Erythroblast (primary cell): ENCODE measurements around the gene EGFL8.
A peak's percentile ranks its signal among the peaks of the same experiment; 100 is the strongest.
"Not testable (repeated sequence)": the region's sequence is repeated elsewhere in the genome, so short reads cannot be mapped to it uniquely, and the experiment has no call there.

Source experiments
- DNase-seq, 2 experiments: peaks; one replicate each; lab custom pipeline; 2025; lab: John Stamatoyannopoulos, UW
- GATA1 ChIP-seq: IDR thresholded peaks from 2 replicates; pipeline ENCODE4 v1.6.1; 2011; ENCODE audit warnings: low read depth, mild to moderate bottlenecking, control low read depth, low read length, moderate library complexity
- POLR2A ChIP-seq: IDR thresholded peaks from 2 replicates; pipeline ENCODE4 v1.6.1; 2011; ENCODE audit warnings: mild to moderate bottlenecking, low read length

The EGFL8 gene

DNA sequence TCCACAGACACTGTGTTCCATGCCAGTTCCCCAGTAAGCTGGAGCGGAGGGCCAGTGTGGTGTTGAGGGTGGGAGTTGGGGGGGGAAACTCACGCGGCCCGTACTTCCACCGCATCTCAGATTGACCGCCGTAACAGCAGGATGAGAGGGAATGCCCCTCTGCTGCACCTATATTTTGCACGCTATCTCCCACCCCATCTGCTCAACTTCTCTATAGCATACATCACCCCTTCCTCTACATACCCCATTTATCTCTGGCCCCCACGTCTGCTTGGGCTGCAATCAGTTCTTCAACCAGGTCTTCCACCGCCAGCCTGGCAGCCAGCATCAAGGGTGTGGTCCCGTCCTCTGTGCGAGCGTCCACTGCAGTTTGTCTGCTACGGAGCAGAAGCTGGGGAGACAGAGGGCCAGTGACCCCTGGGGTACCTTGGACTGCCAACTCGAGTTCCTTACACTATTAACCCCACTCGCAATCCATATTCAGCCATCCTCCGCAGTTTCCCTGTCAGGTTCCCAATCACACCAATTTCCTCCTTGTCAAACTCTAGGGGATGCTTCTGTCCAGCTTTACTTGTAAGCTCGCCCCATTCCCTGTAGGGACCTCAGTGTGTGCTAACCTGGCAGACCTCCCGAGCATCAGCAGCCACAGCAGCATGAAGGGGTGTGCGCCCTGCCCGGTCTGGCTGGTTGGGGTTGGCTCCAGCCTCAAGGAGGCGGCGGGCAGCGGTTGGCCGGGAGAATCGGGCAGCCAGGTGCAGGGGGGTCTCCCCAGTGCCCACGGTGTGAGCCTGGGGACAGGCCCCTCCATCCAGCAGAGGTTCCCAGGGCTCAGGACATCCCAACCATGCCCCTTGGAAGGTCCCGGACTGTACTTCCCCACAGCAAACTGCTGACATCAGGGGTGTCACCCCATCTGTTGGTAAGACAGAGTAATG lies 32.6 kb downstream of the EGFL8 start:
- DNase-seq = peak; percentile 67 to 76
- no peak for TF ChIP-seq POLR2A
- TF ChIP-seq GATA1 = no peak

- TF ChIP-seq POLR2A = no peak
- no peak for DNase-seq
These were observed 33.9 kb downstream of the EGFL8 start for GRCh38 chr6:32198345-32198696.

GRCh38 chr6:32198866-32199265 lies 34.5 kb downstream of the EGFL8 start:
- TF ChIP-seq POLR2A = no peak
- no peak for TF ChIP-seq GATA1
- no peak for DNase-seq

GRCh38 chr6:32200711-32201475 lies 36.5 kb downstream of the EGFL8 start:
- no peak for DNase-seq

GRCh38 chr6:32202186-32202585 lies 37.8 kb downstream of the EGFL8 start:
- DNase-seq = no peak
- TF ChIP-seq GATA1 = no peak
- no peak for TF ChIP-seq POLR2A

More at GRCh38 chr6:32200711-32201475, 36.5 kb downstream of the EGFL8 start:
- TF ChIP-seq GATA1 (no peak), POLR2A (no peak)

DNA sequence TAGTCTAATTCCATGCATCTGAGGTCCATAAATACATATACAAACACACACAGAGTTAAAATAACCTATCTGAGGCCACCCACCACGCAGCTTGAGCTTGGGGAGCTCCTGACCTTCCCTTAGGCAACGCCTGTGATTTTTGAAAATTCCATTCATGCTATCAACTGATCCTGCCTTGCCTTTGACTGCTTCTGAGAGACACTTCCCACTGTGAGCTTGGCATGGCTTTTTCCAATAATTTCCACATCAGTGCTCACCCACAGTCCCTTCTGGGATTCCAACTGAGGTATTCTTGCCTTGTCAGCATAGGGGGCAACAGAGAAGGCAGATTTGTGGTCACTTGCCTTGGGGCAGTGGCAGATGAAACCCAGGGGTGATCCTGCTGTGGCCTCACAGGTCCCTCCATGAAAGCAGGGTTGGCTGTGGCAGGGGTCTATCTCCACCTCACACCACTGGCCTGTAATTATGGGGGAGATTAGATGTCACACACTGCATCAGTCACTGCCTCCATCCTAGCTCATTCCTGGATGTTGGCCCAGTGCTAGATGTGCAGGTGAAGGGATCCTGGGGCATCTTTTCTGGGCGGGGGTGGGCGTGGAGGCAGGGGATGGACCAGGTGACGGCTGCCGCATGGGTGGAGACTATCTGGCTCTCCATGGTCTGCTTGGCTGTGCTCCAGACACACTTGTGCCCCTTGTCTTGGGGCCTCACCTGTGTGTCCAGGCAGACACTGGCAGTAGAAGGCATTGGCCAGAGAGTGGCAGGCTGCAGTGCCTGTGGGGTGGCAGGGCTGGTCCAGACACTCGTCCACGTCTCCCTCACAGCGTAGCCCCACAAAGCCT lies 39.3 kb downstream of the EGFL8 start:
- no peak for DNase-seq
- no peak for TF ChIP-seq GATA1
- no peak for TF ChIP-seq POLR2A

DNA sequence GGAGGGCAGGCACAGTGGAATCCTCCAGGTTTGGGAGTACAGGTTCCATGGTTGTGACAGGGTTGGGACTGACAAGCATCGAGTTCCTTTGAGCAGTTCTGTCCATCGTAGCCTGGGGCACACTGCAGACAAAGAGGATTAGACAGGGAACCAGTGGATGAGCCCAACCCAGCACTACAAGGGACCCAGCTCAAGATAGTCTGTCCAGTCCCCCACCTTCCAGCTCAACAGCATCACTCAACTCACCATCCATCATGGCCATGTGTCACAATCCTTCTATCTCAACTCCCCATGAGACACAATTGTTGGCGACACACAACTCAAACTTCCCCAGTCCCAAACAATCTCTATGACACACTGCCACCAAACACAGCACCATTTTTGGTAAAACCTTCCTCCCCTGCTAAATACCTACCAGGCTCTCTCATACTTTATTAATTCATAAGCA lies 39.9 kb downstream of the EGFL8 start:
- DNase-seq = no peak
- TF ChIP-seq POLR2A (no peak), GATA1 (no peak)

DNA sequence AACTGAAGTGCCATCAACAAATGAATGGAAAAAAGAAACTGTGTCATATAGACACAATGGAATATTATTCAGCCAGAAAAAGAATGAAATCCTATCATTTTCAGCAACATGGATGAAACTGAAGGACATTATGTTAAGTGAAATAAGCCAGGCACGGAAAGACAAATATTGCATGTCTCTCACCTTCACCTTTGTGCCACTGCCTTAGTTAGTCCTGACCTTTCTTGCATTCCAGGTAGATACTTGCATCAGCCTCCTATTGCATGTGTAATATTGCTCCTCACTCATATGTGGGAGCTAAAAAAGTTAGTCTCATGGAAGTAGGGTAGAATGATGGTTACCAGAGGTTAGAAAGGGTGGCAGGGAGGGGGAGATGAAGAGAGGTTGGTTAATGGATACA lies 44.6 kb downstream of the EGFL8 start:
- TF ChIP-seq GATA1 = no peak
- no peak for TF ChIP-seq POLR2A
- no peak for DNase-seq

GRCh38 chr6:32210191-32210601 lies 45.8 kb downstream of the EGFL8 start:
- TF ChIP-seq GATA1 (no peak), POLR2A (no peak)
- no peak for DNase-seq

DNA sequence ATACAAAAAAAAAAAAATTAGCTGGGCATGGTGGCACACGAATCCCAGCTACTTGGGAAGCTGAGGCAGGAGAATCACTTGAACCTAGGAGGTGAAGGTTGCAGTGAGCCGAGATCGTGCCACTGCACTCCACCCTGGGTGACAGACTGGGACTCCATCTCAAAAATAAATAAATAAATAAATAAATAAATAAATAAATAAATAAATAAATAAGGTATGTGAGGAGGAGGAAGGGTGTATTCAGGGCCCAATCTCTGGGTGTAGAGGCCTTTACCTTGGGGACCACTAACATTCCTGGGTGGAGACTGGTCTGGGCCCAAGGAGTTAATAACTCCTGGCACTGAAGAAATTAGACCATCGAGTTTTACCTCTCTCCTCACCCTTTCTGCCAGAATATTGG lies 47.0 kb downstream of the EGFL8 start:
- not testable (repeated sequence) for DNase-seq

DNA sequence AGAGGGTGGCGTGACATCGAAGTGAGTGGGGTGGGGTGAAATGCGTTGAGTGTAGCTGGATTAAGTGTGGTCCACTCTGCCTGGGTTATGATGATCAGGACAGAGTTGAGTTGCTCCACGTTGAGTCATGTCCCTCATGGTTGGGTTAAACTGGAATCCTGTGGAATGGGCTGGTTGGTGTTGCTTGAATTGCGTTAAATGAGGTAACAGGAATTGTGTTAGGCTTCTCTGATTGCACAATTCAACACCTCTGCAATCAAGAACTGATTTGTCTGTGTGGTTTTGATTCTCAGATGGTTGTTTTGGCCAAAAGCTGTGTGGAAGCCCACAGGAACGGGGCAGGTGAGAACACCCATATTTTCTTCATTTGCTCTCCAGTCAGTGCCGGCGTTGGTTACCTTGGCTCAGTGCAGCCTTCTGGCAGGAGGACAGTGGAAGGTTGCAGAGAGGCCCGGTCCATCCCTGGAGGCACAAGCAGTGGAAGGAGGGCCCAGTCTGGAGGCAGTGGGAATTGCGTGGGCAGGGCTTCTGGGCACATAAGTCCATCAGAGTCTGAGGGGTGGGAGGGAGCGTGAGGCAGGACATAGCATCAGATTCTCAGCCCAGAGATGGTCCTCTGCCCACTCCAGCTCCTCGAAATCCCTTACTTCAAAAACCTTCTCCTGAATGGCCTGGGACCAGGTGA lies 47.8 kb downstream of the EGFL8 start:
- TF ChIP-seq POLR2A (no peak), GATA1 (no peak)
- no peak for DNase-seq

DNA sequence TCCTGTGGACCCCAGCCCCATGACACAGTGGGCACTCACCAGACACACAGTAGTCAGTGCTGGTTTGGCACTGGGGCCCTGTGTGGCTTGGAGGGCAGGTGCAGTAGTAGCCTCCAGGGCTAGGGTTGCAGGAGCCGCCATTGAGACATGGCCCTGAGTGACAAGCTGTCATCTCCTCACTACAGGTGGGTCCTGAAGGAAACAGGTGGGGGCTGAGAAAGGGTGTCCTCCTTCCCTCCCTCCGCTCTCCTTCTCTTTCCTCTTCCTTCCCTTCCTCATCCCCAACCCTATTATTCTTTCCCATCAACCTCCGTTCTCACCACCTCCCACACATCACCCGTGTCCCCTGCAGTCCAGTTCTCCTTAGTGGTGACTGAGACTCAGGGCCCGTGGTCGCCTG lies 49.3 kb downstream of the EGFL8 start:
- DNase-seq = no peak
- no peak for TF ChIP-seq POLR2A
- TF ChIP-seq GATA1 = no peak

DNA sequence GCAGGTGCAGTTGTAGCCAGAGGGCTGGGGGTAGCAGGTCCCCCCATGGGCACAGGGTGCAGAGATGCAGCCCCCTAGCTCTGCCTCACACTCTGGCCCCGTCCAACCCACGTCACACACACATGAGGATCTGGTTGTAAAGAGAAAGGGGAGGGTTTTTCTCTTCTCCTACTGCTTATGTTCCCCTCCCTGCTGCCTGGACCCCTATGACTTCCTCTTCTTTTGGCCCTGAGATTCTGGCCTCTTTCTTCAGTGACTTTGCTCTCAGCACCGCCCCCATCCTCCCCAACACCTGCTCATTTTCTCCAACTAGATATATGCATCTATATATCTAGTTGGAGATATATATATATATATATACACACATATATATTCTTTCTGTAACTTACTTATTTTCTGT lies 49.7 kb downstream of the EGFL8 start:
- DNase-seq = no peak
- TF ChIP-seq GATA1 = no peak
- no peak for TF ChIP-seq POLR2A
